GM12878 (cell line): ENCODE data around the gene EDC3. TPM values are rescaled to one million over a fixed set of nuclear protein-coding genes. Genes with fewer than 3 reads are reported as not detected.

Experiments used
- ATAC-seq: fragments of 200-7000 bp; cut with Tn5 transposase; 3 replicates; pipeline ENCODE4 v1.9.1; 2020; ENCODE audit warnings: mild to moderate bottlenecking, moderate library complexity
- BruUV-seq: library from RNA; stranded (reverse); fragments of 400-500 nt; replicated peaks from 2 replicates; lab custom pipeline; 2021; lab: Mats Ljungman, UMichigan
- CTCF ChIA-PET: fragments of 300-600 bp; sonication (Branson Sonifier 250); formaldehyde crosslinking; extraction: SDS; loops from one replicate; lab custom pipeline; 2021; ENCODE audit warnings: inconsistent platforms; lab: Yijun Ruan, JAX
- POLR2A ChIA-PET: fragments of 350-600 bp; formaldehyde crosslinking; extraction: SDS; loops from one replicate; lab custom pipeline; 2021; ENCODE audit warnings: inconsistent platforms; lab: Charles Lee
- RAD21 ChIA-PET: fragments of 300-600 bp; sonication (Branson Sonifier 250); formaldehyde crosslinking; loops from one replicate; lab custom pipeline; 2023; ENCODE audit warnings: antibody characterized with exemption; ENCODE audit not compliant: unreplicated experiment; lab: Charles Lee
- SMC1A ChIA-PET: fragments of 300-600 bp; sonication (Branson Sonifier 250); formaldehyde crosslinking; loops from one replicate; lab custom pipeline; 2023; ENCODE audit not compliant: unreplicated experiment, uncharacterized antibody; lab: Charles Lee
- DNase-seq: peaks from one replicate; pipeline ENCODE4 v3.0.0-alpha.2; 2011; ENCODE audit warnings: low read depth, low spot score
- FAIRE-seq: peaks from 3 replicates; lab custom pipeline; 2011; peaks lifted over from hg19 to GRCh38; lab: Jason Lieb, UNC
- H2AFZ ChIP-seq: 2 replicates; pipeline ENCODE4 v1.6.0; 2011; ENCODE audit warnings: low read depth, low read length, control low read depth; ENCODE audit not compliant: control insufficient read depth
- H3K27ac ChIP-seq: 2 replicates; pipeline ENCODE4 v1.5.1; 2011; ENCODE audit warnings: control low read depth; ENCODE audit not compliant: control insufficient read depth, insufficient read depth
- H3K27me3 ChIP-seq, 2 experiments: replicated peaks in 1 of 2; 2 replicates each; pipeline versions ENCODE4 v1.6.0 to v1.6.1; 2011; ENCODE audit warnings: low read length in 1 of 2; ENCODE audit not compliant: control insufficient read depth in 2 of 2, insufficient read depth in 2 of 2
- H3K36me3 ChIP-seq, 2 experiments: 2 replicates each; pipeline ENCODE4 v1.5.1; 2011; ENCODE audit warnings: low read length in 1 of 2; ENCODE audit not compliant: control insufficient read depth in 2 of 2, insufficient read depth in 2 of 2
- H3K4me1 ChIP-seq: 2 replicates; pipeline ENCODE4 v1.6.1; 2011; ENCODE audit warnings: mild to moderate bottlenecking, low read length, moderate library complexity, mixed read lengths; ENCODE audit not compliant: control insufficient read depth, insufficient read depth
- H3K4me2 ChIP-seq: 2 replicates; pipeline ENCODE4 v1.6.0; 2011; ENCODE audit warnings: control low read depth; ENCODE audit not compliant: control insufficient read depth, insufficient read depth
- H3K4me3 ChIP-seq: fragments of 200-600 bp; sonication (generic); 2 replicates; pipeline ENCODE4 v1.5.1; 2016
- H3K79me2 ChIP-seq: 2 replicates; pipeline ENCODE4 v1.6.0; 2011; ENCODE audit warnings: low read length; ENCODE audit not compliant: control insufficient read depth, insufficient read depth
- H3K9ac ChIP-seq: 2 replicates; pipeline ENCODE4 v1.8.0; 2011; ENCODE audit warnings: low read length, control low read depth, mixed read lengths; ENCODE audit not compliant: control insufficient read depth, insufficient read depth
- H3K9me3 ChIP-seq: replicated peaks from 3 replicates; pipeline ENCODE4 v1.5.1; 2011; ENCODE audit warnings: mild to moderate bottlenecking, low read length; ENCODE audit not compliant: control insufficient read depth, insufficient read depth
- H4K20me1 ChIP-seq: 2 replicates; pipeline ENCODE4 v1.6.0; 2011; ENCODE audit not compliant: control insufficient read depth, insufficient read depth
- CEBPB ChIP-seq, 2 experiments: fragments of 150-350 bp in 1 of 2; IDR thresholded peaks; 2 replicates each; pipeline ENCODE4 v1.6.1; 2012 to 2014; ENCODE audit warnings: low read depth in 2 of 2, low read length in 2 of 2, borderline replicate concordance in 1 of 2, inconsistent platforms in 1 of 2
- IRF4 ChIP-seq: IDR thresholded peaks from 2 replicates; pipeline ENCODE4 v1.6.1; 2011; ENCODE audit warnings: low read depth, low read length
- MYB ChIP-seq: fragments of 150-350 bp; IDR thresholded peaks from 2 replicates; pipeline ENCODE4 v1.6.1; 2014; ENCODE audit warnings: mild to moderate bottlenecking, low read depth, low read length, borderline replicate concordance
- SIN3A ChIP-seq: IDR thresholded peaks from 2 replicates; pipeline ENCODE4 v1.6.1; 2012; ENCODE audit warnings: low read depth, low read length, improper control_type of control experiment
- SRF ChIP-seq, 2 experiments: IDR thresholded peaks; 2 replicates each; pipeline ENCODE4 v1.6.1; 2011; ENCODE audit warnings: low read depth in 2 of 2, low read length in 2 of 2, mild to moderate bottlenecking in 1 of 2, moderate library complexity in 1 of 2
- TCF7 ChIP-seq: IDR thresholded peaks from 2 replicates; pipeline ENCODE4 v1.6.1; 2014; ENCODE audit warnings: antibody characterized with exemption, borderline replicate concordance
- ZBED1 ChIP-seq: IDR thresholded peaks from 2 replicates; pipeline ENCODE4 v1.6.1; 2016; ENCODE audit warnings: borderline replicate concordance
- WGBS: methylation state at CpG from one replicate; pipeline ENCODE4 v1.1.6; 2016; ENCODE audit warnings: low lambda C conversion rate; ENCODE audit not compliant: insufficient replicate concordance, insufficient coverage; ENCODE audit errors: missing lambda C conversion rate; 5-methylcytosine and 5-hydroxymethylcytosine counted together
- in situ Hi-C: fragments of 300-500 bp; cut with MboI; formaldehyde crosslinking; loops from 9 replicates; pipeline ENCODE4 v1.14.3; 2018; ENCODE audit warnings: mixed read lengths
- intact Hi-C: fragments of 100-400 bp; cut with micrococcal nuclease; formaldehyde crosslinking; loops from one replicate; pipeline ENCODE4 v1.14.2; 2022; ENCODE audit not compliant: unreplicated experiment
- polyA plus RNA-seq, 11 experiments: library from polyadenylated mRNA; depleted of rRNA in 4 of 11; unstranded in 6 of 11; stranded (reverse) in 5 of 11; fragments of >200 nt; fragmentation: Nextera tagmentation in 4 of 11; fragmentation: Illumina TruSeq in 1 of 11; extraction: Ambion mirVana in 4 of 11; extraction: Trizol in 1 of 11; gene quantifications; 1 replicate in 1 of 11; 2 replicates in 10 of 11; pipeline versions ENCODE4 v1.2.1 to v1.2.3, GENCODE V29; 2011 to 2016; ENCODE audit warnings: inconsistent platforms in 2 of 11, missing spikeins in 2 of 11, low read depth in 1 of 11
- total RNA-seq, 4 experiments: library from RNA; depleted of rRNA in 3 of 4; stranded (reverse); fragments of >200 nt in 3 of 4; fragmentation: Illumina TruSeq in 1 of 4; extraction: Trizol in 1 of 4; gene quantifications; 2 replicates each; pipeline versions ENCODE4 v1.2.1 to v1.2.3, GENCODE V29; 2013 to 2021

EDC3 gene
- total and polyA plus RNA-seq, 10 of the 15 experiments (the other 5 are each of a cell fraction or from before 2014, with no cell fraction given): 11.8 to 48.4 (median 35.3) TPM

DNA sequence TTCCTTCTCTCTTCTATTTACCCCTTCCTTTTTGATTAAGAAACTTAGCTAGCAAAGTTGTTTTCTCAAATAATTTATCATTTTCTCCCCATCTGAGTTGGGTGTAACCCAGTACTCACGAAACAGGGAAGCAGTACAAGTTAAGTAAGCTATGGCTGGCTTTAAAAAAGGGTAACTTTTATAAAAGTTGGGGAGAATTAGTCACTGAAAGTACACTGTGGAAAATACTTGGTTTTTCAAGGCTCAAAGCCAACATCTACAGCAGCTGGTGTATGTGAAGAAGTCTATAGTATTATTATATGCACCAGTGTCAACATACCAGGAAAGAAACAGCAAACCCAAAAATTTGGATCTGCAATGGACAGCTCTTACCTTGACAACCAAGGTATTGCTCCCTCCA is 54.7 kb downstream of the EDC3 start:
- TF ChIP-seq ZBED1 (no peak), MYB (no peak), SIN3A (no peak), IRF4 (no peak), SRF (IDR thresholded peaks at IDR 0.05; ENCODE audit: low read depth in 2 of 2, low read length in 2 of 2) (no peak), CEBPB (IDR thresholded peaks at IDR 0.05; ENCODE audit: borderline replicate concordance in 1 of 2, low read depth in 2 of 2, low read length in 2 of 2) (no peak), TCF7 (no peak)
- peaks cover 5 to 25% of the 10 kb centered on the region in 2 experiments for H3K36me3 ChIP-seq
- 93% methylated on average over 1 of the region's 1 CpG for WGBS

More for the DNA sequence above, 54.7 kb downstream of the EDC3 start:
- Histone ChIP-seq H3K4me3 (no peak overlapping the region), H3K27ac (no peak overlapping the region), H3K9me3 (no peaks in the 10 kb centered on the region), H2AFZ (no peak overlapping the region), H3K79me2 (no peaks in the 10 kb centered on the region), H4K20me1 (no peaks in the 10 kb centered on the region; the same call in 1 of the 2 replicates), H3K27me3 (no peaks in the 10 kb centered on the region), H3K4me2 (no peak overlapping the region), H3K9ac (no peak overlapping the region), H3K4me1 (no peaks in the 10 kb centered on the region)
- ChIA-PET POLR2A (no interaction called here), CTCF (interaction anchor here (0.6 to 18.9 kb wide), 7 partner anchors 9 to 266 kb away, joined by 3 to 380 read pairs (median 7); partner anchors contain the start of gene CLK3), SMC1A (interaction anchor here (1.0 to 2.0 kb wide), 4 partner anchors 9 to 260 kb away, joined by 3 to 6 read pairs (median 4); no protein-coding TSS in a partner anchor), RAD21 (interaction anchor here (0.9 to 1.2 kb wide), 2 partner anchors 10 to 130 kb away, joined by 3 to 4 read pairs; no protein-coding TSS in a partner anchor)
- FAIRE-seq (no peak), DNase-seq (no peak), ATAC-seq (no peak)
- BruUV-seq: no TSS peak
- in situ Hi-C loops: no loop called here
- intact Hi-C loops: no loop called here
